PC-3 (cell line): Measurements from ENCODE around the gene IZUMO4.

Experiments
- EZH2 ChIP-seq: fragments of 300-600 bp; sonication (generic); IDR thresholded peaks from one replicate; pipeline ENCODE4 v1.6.1; 2017; ENCODE audit warnings: antibody characterized with exemption, mild to moderate bottlenecking, low read length; ENCODE audit not compliant: unreplicated experiment
- EZH2phosphoT487 ChIP-seq: fragments of 300-600 bp; sonication (generic); IDR thresholded peaks from 2 replicates; pipeline ENCODE4 v1.6.1; 2018; ENCODE audit warnings: mild to moderate bottlenecking, antibody characterized with exemption, low read length, borderline replicate concordance
- TF ChIP-seq, protein P1 (sequence below): fragments of 300-600 bp; sonication (generic); conservative IDR thresholded peaks from 2 replicates; pipeline ENCODE4 v1.5.1; 2017; ENCODE audit warnings: antibody characterized with exemption, low read depth, mild to moderate bottlenecking, low read length

DNA sequence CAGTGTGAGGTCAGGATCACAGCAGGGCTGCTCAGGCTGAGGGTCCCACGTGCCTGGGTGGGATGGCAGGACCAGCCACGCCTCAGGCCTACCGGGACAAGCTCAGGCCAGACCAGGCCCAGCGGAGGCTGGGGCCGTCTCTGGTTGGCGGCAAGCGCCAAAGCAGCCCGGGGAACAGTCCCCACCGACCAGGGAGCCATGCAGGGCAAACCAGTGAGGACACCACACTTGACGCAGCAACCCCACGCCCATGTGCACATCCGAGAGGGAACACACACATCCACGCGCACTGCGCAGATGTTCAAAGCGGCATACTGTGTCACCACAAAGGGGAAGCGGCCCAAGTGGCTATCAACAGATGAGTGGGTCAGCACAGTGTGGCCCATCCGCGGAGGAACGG, 15.2 kb downstream of the IZUMO4 start:
- TF ChIP-seq, protein P1, sequence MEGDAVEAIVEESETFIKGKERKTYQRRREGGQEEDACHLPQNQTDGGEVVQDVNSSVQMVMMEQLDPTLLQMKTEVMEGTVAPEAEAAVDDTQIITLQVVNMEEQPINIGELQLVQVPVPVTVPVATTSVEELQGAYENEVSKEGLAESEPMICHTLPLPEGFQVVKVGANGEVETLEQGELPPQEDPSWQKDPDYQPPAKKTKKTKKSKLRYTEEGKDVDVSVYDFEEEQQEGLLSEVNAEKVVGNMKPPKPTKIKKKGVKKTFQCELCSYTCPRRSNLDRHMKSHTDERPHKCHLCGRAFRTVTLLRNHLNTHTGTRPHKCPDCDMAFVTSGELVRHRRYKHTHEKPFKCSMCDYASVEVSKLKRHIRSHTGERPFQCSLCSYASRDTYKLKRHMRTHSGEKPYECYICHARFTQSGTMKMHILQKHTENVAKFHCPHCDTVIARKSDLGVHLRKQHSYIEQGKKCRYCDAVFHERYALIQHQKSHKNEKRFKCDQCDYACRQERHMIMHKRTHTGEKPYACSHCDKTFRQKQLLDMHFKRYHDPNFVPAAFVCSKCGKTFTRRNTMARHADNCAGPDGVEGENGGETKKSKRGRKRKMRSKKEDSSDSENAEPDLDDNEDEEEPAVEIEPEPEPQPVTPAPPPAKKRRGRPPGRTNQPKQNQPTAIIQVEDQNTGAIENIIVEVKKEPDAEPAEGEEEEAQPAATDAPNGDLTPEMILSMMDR, result no peak
- TF ChIP-seq EZH2 (no peak), EZH2phosphoT487 (no peak)
